ENCODE measurements around the gene ZNF429.

Gene ZNF429

GRCh38 chr19:21587117-21587461 lies 81.7 kb downstream of the ZNF429 start:
- Histone ChIP-seq H3K9me3 (ENCODE audit: control insufficient read depth, low read length) (no peaks in the 10 kb centered on the region), H3K4me3 (ENCODE audit: insufficient read depth, low read depth, low read length, poor library complexity, severe bottlenecking) (no peak overlapping the region), H3K36me3 (ENCODE audit: control insufficient read depth, insufficient read depth, low read length) (no peaks in the 10 kb centered on the region), H3K27ac (ENCODE audit: insufficient read depth, low read length, poor library complexity, severe bottlenecking) (no peak overlapping the region), H3K27me3 (replicated peaks; ENCODE audit: control insufficient read depth, insufficient read depth, low read length, poor library complexity, severe bottlenecking) (no peaks in the 10 kb centered on the region), H3K4me1 (ENCODE audit: control insufficient read depth, insufficient read depth, low read length, poor library complexity, severe bottlenecking) (no peaks in the 10 kb centered on the region)
- DNase-seq = no peak

- no peak overlapping the region for H3K4me3 ChIP-seq (ENCODE audit: insufficient read depth, low read depth, low read length, poor library complexity, severe bottlenecking)
- H3K4me1 ChIP-seq (ENCODE audit: control insufficient read depth, insufficient read depth, low read length, poor library complexity, severe bottlenecking) = no peaks in the 10 kb centered on the region
- no peaks in the 10 kb centered on the region for H3K9me3 ChIP-seq (ENCODE audit: control insufficient read depth, low read length)
Measured at GRCh38 chr19:21587549-21587948, 82.1 kb downstream of the ZNF429 start.

DNA sequence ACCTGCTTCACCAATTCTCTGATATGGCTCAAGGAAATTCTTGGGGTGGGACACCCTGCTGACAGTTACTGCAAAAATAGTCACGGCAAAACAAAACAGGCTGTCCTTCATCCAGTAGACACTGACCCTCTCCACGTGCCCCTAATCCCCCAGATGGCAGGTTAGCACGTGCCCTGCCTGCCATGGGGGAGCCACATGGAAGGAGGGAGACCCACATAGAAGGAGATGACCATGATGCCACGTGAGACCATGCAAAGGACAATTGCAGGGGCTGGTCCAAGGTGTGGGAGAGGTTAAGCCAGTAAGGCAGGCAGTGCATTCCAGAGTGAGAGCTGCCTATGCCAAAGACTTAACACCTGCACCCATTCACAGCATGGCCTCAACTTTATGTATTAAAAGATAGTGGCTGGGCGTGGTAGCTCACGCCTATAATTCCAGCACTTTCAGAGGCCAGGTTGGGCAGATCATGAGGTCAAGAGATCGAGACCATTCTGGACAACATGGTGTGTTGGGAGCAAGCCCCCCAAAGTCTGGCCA lies 82.7 kb downstream of the ZNF429 start:
- DNase-seq = no peak
- H3K27me3 ChIP-seq (replicated peaks; ENCODE audit: control insufficient read depth, insufficient read depth, low read length, poor library complexity, severe bottlenecking) = no peaks in the 10 kb centered on the region
- no peak overlapping the region for H3K4me3 ChIP-seq (ENCODE audit: insufficient read depth, low read depth, low read length, poor library complexity, severe bottlenecking)
- H3K4me1 ChIP-seq (ENCODE audit: control insufficient read depth, insufficient read depth, low read length, poor library complexity, severe bottlenecking) = no peaks in the 10 kb centered on the region
- no peak overlapping the region for H3K27ac ChIP-seq (ENCODE audit: insufficient read depth, low read length, poor library complexity, severe bottlenecking)
- H3K9me3 ChIP-seq (ENCODE audit: control insufficient read depth, low read length) = no peaks in the 10 kb centered on the region
- no peaks in the 10 kb centered on the region for H3K36me3 ChIP-seq (ENCODE audit: control insufficient read depth, insufficient read depth, low read length)

More at GRCh38 chr19:21587549-21587948, 82.1 kb downstream of the ZNF429 start:
- Histone ChIP-seq H3K27ac (ENCODE audit: insufficient read depth, low read length, poor library complexity, severe bottlenecking) (no peak overlapping the region), H3K36me3 (ENCODE audit: control insufficient read depth, insufficient read depth, low read length) (no peaks in the 10 kb centered on the region), H3K27me3 (replicated peaks; ENCODE audit: control insufficient read depth, insufficient read depth, low read length, poor library complexity, severe bottlenecking) (no peaks in the 10 kb centered on the region)
- DNase-seq = no peak

- H3K9me3 ChIP-seq (ENCODE audit: control insufficient read depth, low read length) = no peaks in the 10 kb centered on the region
- no peaks in the 10 kb centered on the region for H3K36me3 ChIP-seq (ENCODE audit: control insufficient read depth, insufficient read depth, low read length)
- no peak for DNase-seq
- no peaks in the 10 kb centered on the region for H3K4me1 ChIP-seq (ENCODE audit: control insufficient read depth, insufficient read depth, low read length, poor library complexity, severe bottlenecking)
- no peaks in the 10 kb centered on the region for H3K27me3 ChIP-seq (replicated peaks; ENCODE audit: control insufficient read depth, insufficient read depth, low read length, poor library complexity, severe bottlenecking)
- H3K27ac ChIP-seq (ENCODE audit: insufficient read depth, low read length, poor library complexity, severe bottlenecking) = no peak overlapping the region
- H3K4me3 ChIP-seq (ENCODE audit: insufficient read depth, low read depth, low read length, poor library complexity, severe bottlenecking) = no peak overlapping the region
Measured at GRCh38 chr19:21590867-21591266, 85.5 kb downstream of the ZNF429 start.

- no peaks in the 10 kb centered on the region for H3K4me1 ChIP-seq (ENCODE audit: control insufficient read depth, insufficient read depth, low read length, poor library complexity, severe bottlenecking)
- H3K27me3 ChIP-seq (replicated peaks; ENCODE audit: control insufficient read depth, insufficient read depth, low read length, poor library complexity, severe bottlenecking) = no peaks in the 10 kb centered on the region
- DNase-seq = no peak
- no peak overlapping the region for H3K27ac ChIP-seq (ENCODE audit: insufficient read depth, low read length, poor library complexity, severe bottlenecking)
- no peak overlapping the region for H3K4me3 ChIP-seq (ENCODE audit: insufficient read depth, low read depth, low read length, poor library complexity, severe bottlenecking)
- no peaks in the 10 kb centered on the region for H3K9me3 ChIP-seq (ENCODE audit: control insufficient read depth, low read length)
- H3K36me3 ChIP-seq (ENCODE audit: control insufficient read depth, insufficient read depth, low read length) = no peaks in the 10 kb centered on the region
Measured at GRCh38 chr19:21593008-21593481, 87.6 kb downstream of the ZNF429 start.

- DNase-seq = no peak
- Histone ChIP-seq H3K4me3 (ENCODE audit: insufficient read depth, low read depth, low read length, poor library complexity, severe bottlenecking) (no peak overlapping the region), H3K4me1 (ENCODE audit: control insufficient read depth, insufficient read depth, low read length, poor library complexity, severe bottlenecking) (no peaks in the 10 kb centered on the region), H3K27me3 (replicated peaks; ENCODE audit: control insufficient read depth, insufficient read depth, low read length, poor library complexity, severe bottlenecking) (no peaks in the 10 kb centered on the region), H3K27ac (ENCODE audit: insufficient read depth, low read length, poor library complexity, severe bottlenecking) (no peak overlapping the region), H3K36me3 (ENCODE audit: control insufficient read depth, insufficient read depth, low read length) (no peaks in the 10 kb centered on the region), H3K9me3 (ENCODE audit: control insufficient read depth, low read length) (no peaks in the 10 kb centered on the region)
Measured at GRCh38 chr19:21593502-21593901, 88.1 kb downstream of the ZNF429 start.

DNA sequence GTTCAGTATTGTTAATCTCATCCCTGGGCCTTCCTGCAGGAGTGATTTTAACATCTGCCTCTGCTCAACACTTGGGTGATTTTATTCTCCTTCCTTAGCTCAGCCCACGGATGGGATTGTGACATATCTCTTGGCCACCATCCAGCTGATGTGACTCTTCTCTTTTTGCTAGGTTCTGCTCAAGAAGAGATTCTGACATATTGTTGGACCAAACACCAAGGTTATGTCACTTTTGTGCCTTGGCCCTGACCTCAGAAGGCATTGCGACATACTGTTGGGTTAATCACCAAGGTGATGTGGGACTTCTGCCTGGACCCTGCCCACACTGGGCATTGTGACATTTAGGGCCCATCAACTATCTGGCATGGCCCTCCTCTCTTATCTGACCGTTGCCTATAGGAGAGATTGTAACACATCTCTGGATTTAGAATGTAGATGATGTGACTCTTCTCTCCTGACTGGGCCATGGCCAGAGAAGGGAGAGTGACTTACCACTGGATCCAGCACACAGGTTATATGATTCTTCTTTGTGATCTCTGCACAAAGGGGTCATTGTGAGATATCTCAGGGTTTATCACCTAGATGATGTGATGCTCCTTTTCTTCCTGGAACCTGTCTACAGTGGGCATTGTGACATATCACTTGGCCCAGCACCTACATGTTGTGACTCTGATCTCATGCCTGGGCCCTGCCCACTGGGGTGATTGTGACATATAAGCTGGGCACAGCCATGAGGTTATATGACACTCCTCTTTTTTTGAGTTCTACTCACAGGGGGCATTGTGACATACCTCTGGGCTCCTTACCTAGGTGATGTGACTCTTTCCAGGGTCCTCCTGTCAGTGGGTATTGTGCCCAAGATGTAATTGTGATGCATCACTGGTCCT lies 88.8 kb downstream of the ZNF429 start:
- no peak overlapping the region for H3K27ac ChIP-seq (ENCODE audit: insufficient read depth, low read length, poor library complexity, severe bottlenecking)
- no peaks in the 10 kb centered on the region for H3K36me3 ChIP-seq (ENCODE audit: control insufficient read depth, insufficient read depth, low read length)
- DNase-seq = no peak
- no peaks in the 10 kb centered on the region for H3K9me3 ChIP-seq (ENCODE audit: control insufficient read depth, low read length)
- no peaks in the 10 kb centered on the region for H3K4me1 ChIP-seq (ENCODE audit: control insufficient read depth, insufficient read depth, low read length, poor library complexity, severe bottlenecking)
- H3K4me3 ChIP-seq (ENCODE audit: insufficient read depth, low read depth, low read length, poor library complexity, severe bottlenecking) = no peak overlapping the region
- H3K27me3 ChIP-seq (replicated peaks; ENCODE audit: control insufficient read depth, insufficient read depth, low read length, poor library complexity, severe bottlenecking) = no peaks in the 10 kb centered on the region

GRCh38 chr19:21595185-21595584 lies 89.8 kb downstream of the ZNF429 start:
- Histone ChIP-seq H3K36me3 (ENCODE audit: control insufficient read depth, insufficient read depth, low read length) (no peaks in the 10 kb centered on the region), H3K4me1 (ENCODE audit: control insufficient read depth, insufficient read depth, low read length, poor library complexity, severe bottlenecking) (no peaks in the 10 kb centered on the region), H3K27me3 (replicated peaks; ENCODE audit: control insufficient read depth, insufficient read depth, low read length, poor library complexity, severe bottlenecking) (no peaks in the 10 kb centered on the region), H3K4me3 (ENCODE audit: insufficient read depth, low read depth, low read length, poor library complexity, severe bottlenecking) (no peak overlapping the region), H3K9me3 (ENCODE audit: control insufficient read depth, low read length) (no peaks in the 10 kb centered on the region), H3K27ac (ENCODE audit: insufficient read depth, low read length, poor library complexity, severe bottlenecking) (no peak overlapping the region)
- DNase-seq = no peak

DNA sequence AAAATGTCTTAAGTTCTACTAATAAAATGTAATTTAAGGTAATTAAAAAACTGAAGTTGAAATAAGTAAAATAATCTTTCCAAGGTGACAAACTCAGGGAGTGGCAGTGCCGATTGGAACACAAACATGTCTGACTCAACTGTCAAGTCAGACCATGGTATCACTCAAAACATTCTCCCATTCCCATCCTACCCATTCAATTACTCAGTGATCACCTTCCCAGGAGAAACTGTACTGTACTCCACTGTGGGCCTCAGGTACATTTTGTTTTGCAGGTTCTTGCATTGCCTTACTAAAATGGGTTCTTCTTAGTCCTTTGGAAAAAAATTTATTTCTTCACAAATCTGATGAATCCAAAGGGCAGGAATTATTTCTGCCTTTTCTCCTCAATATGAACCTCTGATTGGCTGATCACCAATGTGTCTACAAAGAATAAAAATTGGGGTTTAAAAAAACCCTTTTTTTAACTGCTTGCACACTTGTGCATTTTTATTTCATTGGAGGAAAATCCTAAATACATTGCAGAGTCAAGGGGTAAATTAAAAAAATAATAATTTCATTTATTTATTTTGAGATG lies 96.8 kb downstream of the ZNF429 start:
- peaks cover 3% of the 10 kb centered on the region for H3K4me1 ChIP-seq (ENCODE audit: control insufficient read depth, insufficient read depth, low read length, poor library complexity, severe bottlenecking)
- no peak for DNase-seq
- H3K4me3 ChIP-seq (ENCODE audit: insufficient read depth, low read depth, low read length, poor library complexity, severe bottlenecking) = no peak overlapping the region
- H3K9me3 ChIP-seq (ENCODE audit: control insufficient read depth, low read length) = no peaks in the 10 kb centered on the region
- no peaks in the 10 kb centered on the region for H3K36me3 ChIP-seq (ENCODE audit: control insufficient read depth, insufficient read depth, low read length)
- no peaks in the 10 kb centered on the region for H3K27me3 ChIP-seq (replicated peaks; ENCODE audit: control insufficient read depth, insufficient read depth, low read length, poor library complexity, severe bottlenecking)
- H3K27ac ChIP-seq (ENCODE audit: insufficient read depth, low read length, poor library complexity, severe bottlenecking) = no peak overlapping the region

Measured in effector memory CD4-positive, alpha-beta T cell (primary cell).